IMR-90 (cell line): Measurements from ENCODE around the gene AMELX. TPM values are rescaled to one million over a fixed set of nuclear protein-coding genes. Genes with fewer than 3 reads are reported as not detected.

Experiments used
- ATAC-seq: fragments of 200-7000 bp; cut with Tn5 transposase; 2 replicates; pipeline ENCODE4 v1.9.1; 2020; ENCODE audit warnings: low read depth, mild to moderate bottlenecking, moderate library complexity
- BruUV-seq: library from RNA; stranded (reverse); fragments of 400-500 nt; replicated peaks from 2 replicates; lab custom pipeline; 2021; lab: Mats Ljungman, UMichigan
- CTCF ChIA-PET: fragments of 300-600 bp; formaldehyde crosslinking; extraction: SDS; loops from one replicate; lab custom pipeline; 2021; ENCODE audit warnings: antibody characterized with exemption; lab: Yijun Ruan, JAX
- POLR2A ChIA-PET: fragments of 300-600 bp; sonication (Branson Sonifier 250); formaldehyde crosslinking; loops from one replicate; lab custom pipeline; 2022; ENCODE audit warnings: antibody characterized with exemption; ENCODE audit not compliant: unreplicated experiment; lab: Charles Lee
- DNase-seq: peaks from one replicate; pipeline ENCODE4 v3.0.0; 2013
- H2AFZ ChIP-seq: replicated peaks from 2 replicates; pipeline ENCODE3; 2013; ENCODE audit warnings: low read length, mild to moderate bottlenecking; ENCODE audit not compliant: poor library complexity
- H2AK5ac ChIP-seq: 2 replicates; pipeline ENCODE4 v1.6.1; 2013; ENCODE audit warnings: low read depth, low read length, inconsistent platforms
- H2AK9ac ChIP-seq: replicated peaks from 2 replicates; pipeline ENCODE3; 2013; ENCODE audit warnings: mild to moderate bottlenecking, low read depth, low read length, moderate library complexity; ENCODE audit not compliant: poor library complexity
- H2BK120ac ChIP-seq: 2 replicates; pipeline ENCODE4 v1.6.1; 2013; ENCODE audit warnings: low read depth, low read length, inconsistent platforms
- H2BK15ac ChIP-seq: 3 replicates; pipeline ENCODE4 v1.6.1; 2013; ENCODE audit warnings: low read depth, low read length, inconsistent platforms
- H2BK20ac ChIP-seq: 2 replicates; pipeline ENCODE4 v1.6.1; 2013; ENCODE audit warnings: low read depth, mild to moderate bottlenecking, inconsistent platforms, low read length, moderate library complexity
- H2BK5ac ChIP-seq: 2 replicates; pipeline ENCODE4 v1.6.1; 2013; ENCODE audit warnings: mild to moderate bottlenecking, low read depth, low read length, inconsistent platforms; ENCODE audit not compliant: poor library complexity, severe bottlenecking
- H3K14ac ChIP-seq: replicated peaks from 2 replicates; pipeline ENCODE4 v1.6.1; 2013; ENCODE audit warnings: low read depth, low read length, inconsistent platforms
- H3K18ac ChIP-seq: 2 replicates; pipeline ENCODE4 v1.6.1; 2013; ENCODE audit warnings: low read depth, low read length, control low read depth
- H3K23ac ChIP-seq: 2 replicates; pipeline ENCODE4 v1.6.1; 2013; ENCODE audit warnings: low read depth, low read length, inconsistent platforms
- H3K27ac ChIP-seq: 2 replicates; pipeline ENCODE4 v1.5.1; 2013; ENCODE audit warnings: mild to moderate bottlenecking, control low read depth, low read length; ENCODE audit not compliant: insufficient read depth
- H3K27me3 ChIP-seq: 2 replicates; pipeline ENCODE4 v1.6.1; 2013; ENCODE audit warnings: low read length; ENCODE audit not compliant: control insufficient read depth, insufficient read depth
- H3K36me3 ChIP-seq: 2 replicates; pipeline ENCODE4 v1.6.1; 2013; ENCODE audit warnings: low read length, mixed read lengths; ENCODE audit not compliant: control insufficient read depth, insufficient read depth
- H3K4ac ChIP-seq: 2 replicates; pipeline ENCODE4 v1.6.1; 2013; ENCODE audit warnings: low read depth, low read length, inconsistent platforms
- H3K4me1 ChIP-seq: 2 replicates; pipeline ENCODE4 v1.6.1; 2013; ENCODE audit warnings: low read length, mixed read lengths; ENCODE audit not compliant: control insufficient read depth, insufficient read depth
- H3K4me2 ChIP-seq: 2 replicates; pipeline ENCODE4 v1.6.1; 2013; ENCODE audit warnings: low read depth, mild to moderate bottlenecking, control low read depth, low read length, moderate library complexity
- H3K4me3 ChIP-seq: 2 replicates; pipeline ENCODE4 v1.5.1; 2013; ENCODE audit warnings: low read depth, mild to moderate bottlenecking, control low read depth, low read length, moderate library complexity; ENCODE audit not compliant: insufficient read depth
- H3K56ac ChIP-seq: 2 replicates; pipeline ENCODE4 v1.6.1; 2013; ENCODE audit warnings: low read length, inconsistent platforms; ENCODE audit not compliant: insufficient read depth; ENCODE audit errors: extremely low read depth
- H3K79me1 ChIP-seq, 2 experiments: 2 replicates each; pipeline ENCODE4 v1.6.1; 2013; ENCODE audit warnings: low read length in 2 of 2, inconsistent platforms in 1 of 2, low read depth in 1 of 2
- H3K9ac ChIP-seq: 2 replicates; pipeline ENCODE4 v1.6.1; 2013; ENCODE audit warnings: low read depth, low read length, control low read depth
- H3K9me1 ChIP-seq: 2 replicates; pipeline ENCODE4 v1.6.1; 2013; ENCODE audit warnings: low read length, inconsistent platforms; ENCODE audit not compliant: insufficient read depth
- H3K9me3 ChIP-seq: 2 replicates; pipeline ENCODE4 v1.6.1; 2013; ENCODE audit warnings: low read length; ENCODE audit not compliant: control insufficient read depth, insufficient read depth
- H4K20me1 ChIP-seq: 2 replicates; pipeline ENCODE4 v1.6.1; 2013; ENCODE audit warnings: low read length, inconsistent platforms; ENCODE audit not compliant: insufficient read depth
- H4K5ac ChIP-seq: 2 replicates; pipeline ENCODE4 v1.6.1; 2013; ENCODE audit warnings: mild to moderate bottlenecking, low read depth, low read length, control low read depth
- H4K8ac ChIP-seq, 2 experiments: 2 replicates each; pipeline ENCODE4 v1.6.1; 2013; ENCODE audit warnings: low read depth in 2 of 2, low read length in 2 of 2, control low read depth in 1 of 2, inconsistent platforms in 1 of 2
- H4K91ac ChIP-seq: 2 replicates; pipeline ENCODE4 v1.6.1; 2013; ENCODE audit warnings: low read depth, low read length, inconsistent platforms; ENCODE audit not compliant: insufficient read depth
- BHLHE40 ChIP-seq: fragments of 150-350 bp; IDR thresholded peaks from 2 replicates; pipeline ENCODE4 v1.6.1; 2016; ENCODE audit warnings: mild to moderate bottlenecking, low read depth, low read length
- CEBPB ChIP-seq: IDR thresholded peaks from 2 replicates; pipeline ENCODE4 v1.6.1; 2012; ENCODE audit warnings: low read depth, low read length, improper control_type of control experiment
- CHD1 ChIP-seq: IDR thresholded peaks from 2 replicates; pipeline ENCODE4 v1.6.1; 2012; ENCODE audit warnings: low read depth, low read length, improper control_type of control experiment
- CTCF ChIP-seq: conservative IDR thresholded peaks from 2 replicates; pipeline ENCODE4 v1.5.1; 2012; ENCODE audit warnings: mild to moderate bottlenecking, low read depth, low read length, improper control_type of control experiment
- ELK1 ChIP-seq: fragments of 150-350 bp; IDR thresholded peaks from 2 replicates; pipeline ENCODE4 v1.6.1; 2016; ENCODE audit warnings: low read depth, mild to moderate bottlenecking, low read length, moderate library complexity, borderline replicate concordance
- FOS ChIP-seq: fragments of 150-350 bp; IDR thresholded peaks from 2 replicates; pipeline ENCODE4 v1.6.1; 2016; ENCODE audit warnings: low read depth, low read length
- MAFK ChIP-seq: IDR thresholded peaks from 2 replicates; pipeline ENCODE4 v1.6.1; 2012; ENCODE audit warnings: low read depth, low read length, improper control_type of control experiment
- MAZ ChIP-seq: IDR thresholded peaks from 2 replicates; pipeline ENCODE4 v1.6.1; 2012; ENCODE audit warnings: low read depth, mild to moderate bottlenecking, low read length, improper control_type of control experiment, moderate library complexity, borderline replicate concordance
- MXI1 ChIP-seq: IDR thresholded peaks from 2 replicates; pipeline ENCODE4 v1.6.1; 2012; ENCODE audit warnings: low read depth, mild to moderate bottlenecking, low read length, moderate library complexity, borderline replicate concordance
- NFE2L2 ChIP-seq: fragments of 150-350 bp; IDR thresholded peaks from 2 replicates; pipeline ENCODE4 v1.6.1; 2016; ENCODE audit warnings: low read depth, mild to moderate bottlenecking, low read length
- POLR2A ChIP-seq: IDR thresholded peaks from 2 replicates; pipeline ENCODE4 v1.6.1; 2012; ENCODE audit warnings: mild to moderate bottlenecking, low read depth, low read length
- RAD21 ChIP-seq: IDR thresholded peaks from 2 replicates; pipeline ENCODE4 v1.6.1; 2012; ENCODE audit warnings: low read length, improper control_type of control experiment
- RCOR1 ChIP-seq: IDR thresholded peaks from 2 replicates; pipeline ENCODE4 v1.6.1; 2012; ENCODE audit warnings: mild to moderate bottlenecking, low read length, improper control_type of control experiment; ENCODE audit not compliant: insufficient replicate concordance
- RFX5 ChIP-seq: IDR thresholded peaks from 2 replicates; pipeline ENCODE4 v1.8.0; 2012; ENCODE audit warnings: low read depth, mild to moderate bottlenecking, low read length, moderate library complexity
- SMC3 ChIP-seq: fragments of 150-350 bp; IDR thresholded peaks from 2 replicates; pipeline ENCODE4 v1.6.1; 2016; ENCODE audit warnings: low read depth, mild to moderate bottlenecking, antibody characterized with exemption, low read length, moderate library complexity
- WGBS, 2 experiments: methylation state at CpG; one replicate each; pipeline versions ENCODE4 v1.1.5 to v1.1.7; 2013; ENCODE audit warnings: missing lambda C conversion rate in 2 of 2; ENCODE audit not compliant: insufficient read length in 1 of 2; ENCODE audit errors: extremely low coverage in 2 of 2; 5-methylcytosine and 5-hydroxymethylcytosine counted together
- dilution Hi-C: fragments of 300-500 bp; cut with HindIII; formaldehyde crosslinking; loops from one replicate; pipeline ENCODE4 v1.14.3; 2018; ENCODE audit warnings: low sequenced_read_pairs; ENCODE audit not compliant: unreplicated experiment
- in situ Hi-C: fragments of 300-500 bp; cut with MboI; formaldehyde crosslinking; loops from 3 replicates; pipeline ENCODE4 v1.14.3; 2019; ENCODE audit warnings: low sequenced_read_pairs, inconsistent platforms, mixed read lengths
- intact Hi-C: fragments of 100-400 bp; cut with micrococcal nuclease; formaldehyde crosslinking; loops from 2 replicates; pipeline ENCODE4 v1.10.0; 2022
- polyA plus RNA-seq, 3 experiments: library from polyadenylated mRNA; depleted of rRNA; stranded (reverse); fragments of >200 nt; gene quantifications; 2 replicates each; pipeline ENCODE4 v1.2.3, GENCODE V29; 2012; ENCODE audit warnings: low replicate concordance in 1 of 3
- total RNA-seq: library from RNA; depleted of rRNA; stranded (reverse); fragments of >200 nt; gene quantifications from 2 replicates; pipeline ENCODE4 v1.2.3, GENCODE V29; 2012
- TF ChIP-seq, protein P1 (sequence below): fragments of 150-350 bp; IDR thresholded peaks from 2 replicates; pipeline ENCODE4 v1.6.1; 2017; ENCODE audit warnings: mild to moderate bottlenecking, antibody characterized with exemption, low read length, low read depth

AMELX gene
- total and polyA plus RNA-seq, 2 of the 4 experiments (the other 2 are of a cell fraction), result not detected

DNA sequence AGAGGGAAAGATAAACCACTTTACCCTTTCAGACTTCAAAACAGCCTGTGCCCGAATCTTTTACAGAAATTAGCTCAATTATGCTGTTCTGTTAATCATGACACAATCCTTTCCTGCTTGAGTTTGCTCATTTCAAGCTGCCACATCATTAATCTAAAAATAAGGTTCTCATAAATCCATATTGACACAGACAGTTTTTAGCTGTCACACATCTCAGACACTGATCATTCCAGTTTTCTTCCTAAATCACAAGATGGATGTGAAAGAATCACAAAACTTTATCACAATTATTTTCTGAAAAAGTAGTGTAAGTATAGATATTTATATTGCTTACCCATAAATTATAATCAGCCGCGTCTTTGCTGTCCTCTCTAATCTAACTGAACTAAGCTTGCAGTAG, 27.9 kb upstream of the AMELX start:
- H3K4me1 ChIP-seq, result peaks cover 4% of the 10 kb centered on the region; the same call in 1 of the 2 replicates
- no peak overlapping the region for H3K56ac ChIP-seq
- no peak overlapping the region for H2AK9ac ChIP-seq
- no peak overlapping the region for H2BK5ac ChIP-seq
- H2AFZ ChIP-seq, result no peak overlapping the region
- H3K4me2 ChIP-seq, result no peak overlapping the region
- ChIA-PET POLR2A (no interaction called here), CTCF (no interaction called here)
- no peaks in the 10 kb centered on the region for H4K20me1 ChIP-seq
- H3K4me3 ChIP-seq, result no peak overlapping the region
- H3K23ac ChIP-seq, result no peak overlapping the region
- dilution Hi-C loops, result no loop called here
- in situ Hi-C loops, result no loop called here
- intact Hi-C loops, result no loop called here
- H2BK15ac ChIP-seq, result no peak overlapping the region
- H2BK120ac ChIP-seq, result no peak overlapping the region
- no peak overlapping the region for H3K4ac ChIP-seq
- no CpG with 5 or more reads among the region's 3 CpGs for WGBS, 2 experiments
- no peak overlapping the region for H4K5ac ChIP-seq
- TF ChIP-seq, protein P1, sequence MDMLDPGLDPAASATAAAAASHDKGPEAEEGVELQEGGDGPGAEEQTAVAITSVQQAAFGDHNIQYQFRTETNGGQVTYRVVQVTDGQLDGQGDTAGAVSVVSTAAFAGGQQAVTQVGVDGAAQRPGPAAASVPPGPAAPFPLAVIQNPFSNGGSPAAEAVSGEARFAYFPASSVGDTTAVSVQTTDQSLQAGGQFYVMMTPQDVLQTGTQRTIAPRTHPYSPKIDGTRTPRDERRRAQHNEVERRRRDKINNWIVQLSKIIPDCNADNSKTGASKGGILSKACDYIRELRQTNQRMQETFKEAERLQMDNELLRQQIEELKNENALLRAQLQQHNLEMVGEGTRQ, result no peak
- no peak for TF ChIP-seq NFE2L2
- no peak for TF ChIP-seq BHLHE40
- TF ChIP-seq POLR2A, result no peak
- TF ChIP-seq MAFK, result no peak
- no peak for TF ChIP-seq MAZ
- no peak for TF ChIP-seq CEBPB
- no peak for TF ChIP-seq RAD21
- no peak for TF ChIP-seq CHD1
- TF ChIP-seq RFX5, result no peak
- TF ChIP-seq MXI1, result no peak
- no peak for TF ChIP-seq CTCF
- TF ChIP-seq SMC3, result no peak
- TF ChIP-seq FOS, result no peak
- no peak for TF ChIP-seq ELK1
- no peak for TF ChIP-seq RCOR1
- no TSS peak for BruUV-seq
- H3K9me3 ChIP-seq, result no peaks in the 10 kb centered on the region
- H3K18ac ChIP-seq, result no peak overlapping the region
- ATAC-seq (no peak), DNase-seq (no peak)
- no peaks in the 10 kb centered on the region for H3K36me3 ChIP-seq
- no peaks in the 10 kb centered on the region for H3K9me1 ChIP-seq
- no peak overlapping the region for H3K14ac ChIP-seq
- no peak overlapping the region for H2BK20ac ChIP-seq
- no peak overlapping the region for H3K9ac ChIP-seq
- H3K27ac ChIP-seq, result no peak overlapping the region
- H4K91ac ChIP-seq, result no peak overlapping the region
- no peaks in the 10 kb centered on the region for H3K27me3 ChIP-seq
- no peaks in the 10 kb centered on the region for H3K79me1 ChIP-seq
- H2AK5ac ChIP-seq, result no peak overlapping the region
- H4K8ac ChIP-seq, result no peak overlapping the region
